ENCODE measurements around the gene CD69.
"Not testable (repeated sequence)": the region's sequence is repeated elsewhere in the genome, so short reads cannot be mapped to it uniquely, and the experiment has no call there.

Gene CD69

DNA sequence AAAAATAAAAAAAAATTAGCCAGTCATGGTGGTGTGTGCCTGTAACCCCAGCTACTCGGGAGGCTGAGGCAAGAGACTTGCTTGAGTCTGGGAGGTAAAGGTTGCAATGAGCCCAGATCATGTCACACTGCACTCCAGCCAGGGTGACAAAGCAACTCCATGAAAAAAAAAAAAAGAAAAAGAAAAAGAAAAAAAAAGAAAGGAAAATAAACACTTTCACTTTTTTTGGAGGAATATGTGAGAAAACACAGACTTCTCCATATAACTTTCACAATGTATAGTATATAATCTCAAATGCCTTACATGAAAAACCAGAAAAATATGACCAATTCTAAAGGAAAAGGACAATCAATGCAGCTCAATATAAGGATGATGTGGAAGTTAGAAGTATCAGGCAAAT lies 36.7 kb downstream of the CD69 start:
- Histone ChIP-seq H3K9ac (ENCODE audit: low read depth in 1 of 2, low read length in 2 of 2) (no peak overlapping the region), H3K27me3 (ENCODE audit: control insufficient read depth in 1 of 2, insufficient read depth in 2 of 2, low read length in 2 of 2) (no peaks in the 10 kb centered on the region), H3K4me3 (ENCODE audit: low read depth in 1 of 2, low read length in 2 of 2) (no peak overlapping the region), H3K4me1 (ENCODE audit: control insufficient read depth in 1 of 2, insufficient read depth in 2 of 2, low read length in 2 of 2) (no peaks in the 10 kb centered on the region), H3K27ac (ENCODE audit: low read depth, low read length) (no peak overlapping the region), H3K9me3 (ENCODE audit: control insufficient read depth in 1 of 2, low read length in 2 of 2) (no peaks in the 10 kb centered on the region), H3K36me3 (ENCODE audit: control insufficient read depth in 1 of 2, insufficient read depth in 2 of 2, low read length in 2 of 2) (no peaks in the 10 kb centered on the region)

DNA sequence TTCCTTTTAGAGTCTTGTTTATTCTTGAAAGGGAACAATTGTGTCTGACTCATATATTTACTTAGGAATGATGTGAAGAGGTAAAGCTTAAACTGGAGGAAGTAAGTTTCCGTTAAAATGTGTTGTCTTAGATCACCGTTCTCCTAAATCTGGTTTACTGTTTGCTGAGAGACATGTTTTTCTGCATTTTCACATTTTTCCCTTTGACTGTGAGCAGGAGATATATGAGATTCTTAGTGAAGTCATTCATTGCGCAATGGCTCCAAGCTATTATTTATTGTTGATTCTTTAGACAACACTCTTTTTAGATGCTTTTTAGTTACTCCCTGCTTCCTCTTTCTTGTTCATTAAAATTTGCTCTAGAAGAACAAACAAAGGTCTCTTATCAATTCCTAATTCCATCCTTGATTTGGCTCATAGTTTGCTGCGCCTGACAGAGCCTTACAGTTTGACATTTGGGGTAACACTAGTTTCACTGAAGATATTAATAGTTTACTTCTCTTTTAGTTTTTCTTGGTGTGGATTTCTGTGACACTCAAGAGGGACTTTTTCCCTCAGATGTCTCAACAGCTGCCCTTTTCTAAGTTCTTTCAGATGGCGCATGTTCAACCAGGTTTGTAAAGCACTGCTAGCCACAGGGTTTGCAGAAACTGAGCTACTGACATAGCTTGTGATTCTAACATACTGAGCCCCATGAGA lies 39.2 kb downstream of the CD69 start:
- Histone ChIP-seq H3K9ac (ENCODE audit: low read depth in 1 of 2, low read length in 2 of 2) (no peak overlapping the region), H3K4me3 (ENCODE audit: low read depth in 1 of 2, low read length in 2 of 2) (no peak overlapping the region), H3K27ac (ENCODE audit: low read depth, low read length) (no peak overlapping the region), H3K27me3 (ENCODE audit: control insufficient read depth in 1 of 2, insufficient read depth in 2 of 2, low read length in 2 of 2) (no peaks in the 10 kb centered on the region), H3K9me3 (ENCODE audit: control insufficient read depth in 1 of 2, low read length in 2 of 2) (no peaks in the 10 kb centered on the region), H3K36me3 (ENCODE audit: control insufficient read depth in 1 of 2, insufficient read depth in 2 of 2, low read length in 2 of 2) (no peaks in the 10 kb centered on the region), H3K4me1 (ENCODE audit: control insufficient read depth in 1 of 2, insufficient read depth in 2 of 2, low read length in 2 of 2) (no peaks in the 10 kb centered on the region)

DNA sequence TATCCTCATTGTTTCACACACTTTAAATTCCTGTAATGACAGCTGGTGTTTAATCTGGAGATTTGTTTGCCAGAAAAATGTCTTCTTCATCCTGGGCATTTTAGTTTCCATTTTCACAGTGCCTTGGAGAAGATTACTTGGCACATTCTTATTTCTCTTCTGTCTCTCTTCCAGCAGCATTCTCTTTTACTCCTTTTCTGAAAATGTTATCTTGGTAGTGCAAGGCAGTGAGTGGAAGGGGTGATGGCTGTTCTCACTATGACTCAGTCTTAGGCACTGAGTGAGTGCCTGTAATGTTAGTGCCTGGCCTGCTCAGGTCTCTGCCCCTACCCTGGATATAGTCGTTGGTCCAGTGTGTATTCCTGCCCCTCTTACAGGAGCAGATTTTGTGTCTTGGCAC lies 40.9 kb downstream of the CD69 start:
- H3K9me3 ChIP-seq (ENCODE audit: control insufficient read depth in 1 of 2, low read length in 2 of 2), result no peaks in the 10 kb centered on the region
- H3K9ac ChIP-seq (ENCODE audit: low read depth in 1 of 2, low read length in 2 of 2), result no peak overlapping the region
- H3K27ac ChIP-seq (ENCODE audit: low read depth, low read length), result no peak overlapping the region
- H3K4me1 ChIP-seq (ENCODE audit: control insufficient read depth in 1 of 2, insufficient read depth in 2 of 2, low read length in 2 of 2), result no peaks in the 10 kb centered on the region
- no peaks in the 10 kb centered on the region for H3K27me3 ChIP-seq (ENCODE audit: control insufficient read depth in 1 of 2, insufficient read depth in 2 of 2, low read length in 2 of 2)
- no peaks in the 10 kb centered on the region for H3K36me3 ChIP-seq (ENCODE audit: control insufficient read depth in 1 of 2, insufficient read depth in 2 of 2, low read length in 2 of 2)
- no peak overlapping the region for H3K4me3 ChIP-seq (ENCODE audit: low read depth in 1 of 2, low read length in 2 of 2)

DNA sequence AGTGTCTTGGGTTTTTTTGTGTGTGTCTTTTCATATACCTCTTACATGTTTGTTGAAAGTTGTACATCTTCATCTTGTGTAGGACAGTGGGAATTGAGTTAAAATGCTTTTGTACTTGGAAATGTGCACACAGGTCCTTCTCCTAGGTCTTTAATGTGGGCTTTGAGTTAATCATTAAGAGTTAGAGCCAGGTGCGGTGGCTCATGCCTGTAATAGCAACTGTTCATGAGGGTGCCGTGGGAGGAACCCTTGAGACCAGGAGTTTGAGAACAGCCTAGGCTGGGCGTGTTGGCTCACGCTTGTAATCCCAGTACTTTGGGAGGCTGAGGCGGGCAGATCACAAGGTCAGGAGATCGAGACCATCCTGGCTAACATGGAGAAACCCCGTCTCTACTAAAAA lies 41.7 kb downstream of the CD69 start:
- Histone ChIP-seq H3K27ac (ENCODE audit: low read depth, low read length) (no peak overlapping the region), H3K9ac (ENCODE audit: low read depth in 1 of 2, low read length in 2 of 2) (no peak overlapping the region), H3K9me3 (ENCODE audit: control insufficient read depth in 1 of 2, low read length in 2 of 2) (no peaks in the 10 kb centered on the region), H3K36me3 (ENCODE audit: control insufficient read depth in 1 of 2, insufficient read depth in 2 of 2, low read length in 2 of 2) (no peaks in the 10 kb centered on the region), H3K4me1 (ENCODE audit: control insufficient read depth in 1 of 2, insufficient read depth in 2 of 2, low read length in 2 of 2) (no peaks in the 10 kb centered on the region), H3K27me3 (ENCODE audit: control insufficient read depth in 1 of 2, insufficient read depth in 2 of 2, low read length in 2 of 2) (no peaks in the 10 kb centered on the region), H3K4me3 (ENCODE audit: low read depth in 1 of 2, low read length in 2 of 2) (no peak overlapping the region)

DNA sequence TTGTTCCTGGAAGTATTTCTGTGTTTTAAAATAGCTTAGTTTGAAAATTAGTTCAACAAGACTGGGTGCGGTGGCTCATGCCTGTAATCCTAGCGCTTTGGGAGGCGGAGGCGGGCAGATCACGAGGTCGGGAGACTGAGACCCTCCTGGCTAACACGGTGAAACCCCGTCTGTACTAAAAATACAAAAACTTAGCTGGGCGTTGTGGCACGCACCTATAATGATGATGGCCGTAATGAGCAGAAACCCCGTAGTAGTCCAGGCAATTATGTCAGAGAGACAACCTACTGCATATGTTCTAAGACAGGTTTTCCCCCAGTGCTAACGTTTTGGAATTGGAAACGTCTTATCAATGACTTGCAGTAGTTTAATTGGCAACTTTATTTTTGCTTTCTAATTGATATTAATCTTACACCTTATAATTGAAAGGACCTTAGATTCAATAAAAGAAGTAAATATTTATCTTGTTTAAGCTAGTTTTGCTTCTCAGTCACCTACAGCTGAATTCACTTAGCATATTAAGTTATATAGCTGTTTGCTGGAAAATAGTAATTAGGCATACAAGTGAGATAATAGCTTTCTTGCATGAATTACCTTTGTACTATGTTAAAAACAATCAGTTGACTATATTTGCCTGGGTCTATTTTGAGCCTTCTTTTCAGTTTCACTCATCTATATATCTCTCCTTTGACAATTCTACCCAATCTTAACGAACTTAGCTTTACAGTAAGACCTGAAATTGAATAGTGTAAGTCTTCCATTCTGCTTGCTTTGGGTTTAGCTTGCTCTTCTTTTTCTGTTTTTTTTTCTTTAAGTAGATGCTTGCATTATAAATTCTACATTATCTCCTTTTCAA lies 43.4 kb downstream of the CD69 start:
- H3K4me3 ChIP-seq (ENCODE audit: low read depth in 1 of 2, low read length in 2 of 2), result no peak overlapping the region
- H3K36me3 ChIP-seq (ENCODE audit: control insufficient read depth in 1 of 2, insufficient read depth in 2 of 2, low read length in 2 of 2), result no peaks in the 10 kb centered on the region
- H3K9ac ChIP-seq (ENCODE audit: low read depth in 1 of 2, low read length in 2 of 2), result no peak overlapping the region
- no peaks in the 10 kb centered on the region for H3K9me3 ChIP-seq (ENCODE audit: control insufficient read depth in 1 of 2, low read length in 2 of 2)
- H3K4me1 ChIP-seq (ENCODE audit: control insufficient read depth in 1 of 2, insufficient read depth in 2 of 2, low read length in 2 of 2), result no peaks in the 10 kb centered on the region
- no peaks in the 10 kb centered on the region for H3K27me3 ChIP-seq (ENCODE audit: control insufficient read depth in 1 of 2, insufficient read depth in 2 of 2, low read length in 2 of 2)
- no peak overlapping the region for H3K27ac ChIP-seq (ENCODE audit: low read depth, low read length)

DNA sequence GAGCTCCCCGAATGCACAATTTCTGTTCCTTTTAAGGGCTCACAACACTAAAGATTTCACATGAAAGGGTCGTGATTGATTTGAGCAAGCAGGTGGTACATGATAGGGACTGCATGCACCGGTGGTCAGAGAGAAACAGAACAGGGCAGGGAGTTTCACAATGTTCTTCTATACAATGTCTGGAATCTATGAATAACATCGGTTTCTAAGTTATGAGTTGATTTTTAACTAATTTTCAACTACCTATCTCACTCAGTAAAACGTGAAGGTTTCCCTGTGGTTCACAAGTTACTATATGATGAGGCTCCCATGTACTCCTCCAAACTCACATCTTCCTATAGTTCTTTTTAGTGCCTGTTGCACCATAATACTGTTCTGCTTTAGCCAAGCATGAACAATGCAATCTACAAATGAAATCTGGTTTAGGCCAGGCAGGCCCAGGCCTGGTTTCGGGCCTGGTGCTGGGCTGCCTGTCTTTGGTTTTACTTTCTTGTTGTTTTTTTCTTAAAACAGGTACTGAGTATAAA lies 47.6 kb downstream of the CD69 start:
- H3K9ac ChIP-seq (ENCODE audit: low read depth in 1 of 2, low read length in 2 of 2); H3K4me3 ChIP-seq (ENCODE audit: low read depth in 1 of 2, low read length in 2 of 2); H3K36me3 ChIP-seq (ENCODE audit: control insufficient read depth in 1 of 2, insufficient read depth in 2 of 2, low read length in 2 of 2); H3K9me3 ChIP-seq (ENCODE audit: control insufficient read depth in 1 of 2, low read length in 2 of 2); H3K27me3 ChIP-seq (ENCODE audit: control insufficient read depth in 1 of 2, insufficient read depth in 2 of 2, low read length in 2 of 2); H3K27ac ChIP-seq (ENCODE audit: low read depth, low read length); H3K4me1 ChIP-seq (ENCODE audit: control insufficient read depth in 1 of 2, insufficient read depth in 2 of 2, low read length in 2 of 2): not testable (repeated sequence)

DNA sequence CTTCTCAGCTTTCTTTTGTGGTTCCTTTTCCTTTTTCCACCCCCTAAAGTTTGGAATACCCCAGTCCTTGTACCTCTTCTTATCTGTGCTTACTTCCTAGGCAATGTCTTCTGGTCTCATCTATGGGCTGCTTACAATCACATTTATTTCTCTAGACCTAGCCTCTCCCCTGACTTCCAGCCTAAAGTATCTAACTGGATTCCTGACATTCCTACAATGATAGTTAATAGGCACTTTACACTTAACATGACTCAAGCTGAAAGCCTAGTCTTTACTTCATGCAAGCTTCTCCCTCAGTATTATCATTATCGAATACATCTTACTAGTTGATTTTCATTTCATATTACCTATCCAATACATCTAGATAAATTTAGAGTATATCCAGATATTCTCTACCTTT lies 49.0 kb downstream of the CD69 start:
- no peak overlapping the region for H3K4me3 ChIP-seq (ENCODE audit: low read depth in 1 of 2, low read length in 2 of 2)
- H3K27ac ChIP-seq (ENCODE audit: low read depth, low read length), result no peak overlapping the region
- H3K27me3 ChIP-seq (ENCODE audit: control insufficient read depth in 1 of 2, insufficient read depth in 2 of 2, low read length in 2 of 2), result no peaks in the 10 kb centered on the region
- H3K9me3 ChIP-seq (ENCODE audit: control insufficient read depth in 1 of 2, low read length in 2 of 2), result no peaks in the 10 kb centered on the region
- H3K36me3 ChIP-seq (ENCODE audit: control insufficient read depth in 1 of 2, insufficient read depth in 2 of 2, low read length in 2 of 2), result no peaks in the 10 kb centered on the region
- no peak overlapping the region for H3K9ac ChIP-seq (ENCODE audit: low read depth in 1 of 2, low read length in 2 of 2)
- peaks cover 4 to 5% of the 10 kb centered on the region in 2 donors for H3K4me1 ChIP-seq (ENCODE audit: control insufficient read depth in 1 of 2, insufficient read depth in 2 of 2, low read length in 2 of 2)

DNA sequence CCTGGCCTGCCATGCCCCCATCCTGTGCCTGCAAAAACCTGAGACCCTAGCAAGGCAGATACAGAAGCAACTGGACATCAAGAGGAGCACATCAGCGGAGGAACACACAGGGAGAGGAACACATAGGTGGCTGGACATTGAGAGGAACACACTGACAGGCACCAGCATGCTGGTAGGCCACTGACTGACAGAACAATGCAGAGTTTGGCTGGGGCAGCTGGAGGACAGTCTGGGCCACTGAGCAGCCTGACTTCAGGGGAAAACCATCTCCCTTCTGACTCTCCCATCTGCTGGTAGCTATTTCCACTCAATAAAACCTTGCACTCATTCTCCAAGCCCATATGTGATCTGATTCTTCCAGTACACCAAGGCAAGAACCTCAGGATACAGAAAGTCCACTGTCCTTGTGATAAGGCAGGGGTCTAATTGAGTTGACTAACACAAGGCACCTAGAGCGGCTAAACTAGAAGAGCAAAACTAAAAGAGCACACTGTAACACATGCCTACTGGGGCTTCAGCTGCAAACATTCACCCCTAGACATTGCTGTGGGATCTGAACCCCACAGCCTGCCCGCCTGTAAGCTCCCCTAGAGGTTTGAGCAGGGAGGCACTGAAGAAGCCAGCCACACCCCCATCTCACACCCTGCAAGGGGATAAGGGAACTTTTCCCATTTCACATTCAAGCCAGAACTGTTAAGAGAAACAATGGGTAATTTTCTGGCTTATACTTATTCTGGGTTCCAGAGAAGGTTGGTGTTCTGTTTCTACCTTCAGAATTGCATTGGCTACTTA lies 49.9 kb downstream of the CD69 start:
- Histone ChIP-seq H3K4me3 (ENCODE audit: low read depth in 1 of 2, low read length in 2 of 2) (no peak overlapping the region), H3K9me3 (ENCODE audit: control insufficient read depth in 1 of 2, low read length in 2 of 2) (no peaks in the 10 kb centered on the region), H3K27ac (ENCODE audit: low read depth, low read length) (no peak overlapping the region), H3K9ac (ENCODE audit: low read depth in 1 of 2, low read length in 2 of 2) (no peak overlapping the region), H3K36me3 (ENCODE audit: control insufficient read depth in 1 of 2, insufficient read depth in 2 of 2, low read length in 2 of 2) (no peaks in the 10 kb centered on the region), H3K27me3 (ENCODE audit: control insufficient read depth in 1 of 2, insufficient read depth in 2 of 2, low read length in 2 of 2) (no peaks in the 10 kb centered on the region), H3K4me1 (ENCODE audit: control insufficient read depth in 1 of 2, insufficient read depth in 2 of 2, low read length in 2 of 2) (peaks cover 4 to 5% of the 10 kb centered on the region in 2 donors)

DNA sequence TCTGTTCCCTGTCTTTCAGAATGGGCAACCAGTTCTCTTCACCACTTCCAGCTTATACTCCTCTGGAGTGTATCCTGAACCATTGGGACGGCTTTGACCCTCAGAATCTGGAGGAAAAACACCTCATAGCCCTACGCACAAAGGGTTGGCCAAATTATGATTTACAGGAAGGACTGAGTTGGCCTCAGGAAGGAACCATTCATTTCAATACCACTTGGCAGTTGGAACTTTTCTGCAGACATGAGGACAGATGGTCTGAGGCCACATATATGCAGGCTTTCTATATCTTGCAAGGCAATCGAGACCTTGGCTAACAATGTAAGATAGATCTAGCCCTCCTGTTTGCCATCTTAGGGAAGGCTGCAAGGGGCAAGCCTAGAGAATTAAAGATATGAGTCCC lies 51.8 kb downstream of the CD69 start:
- Histone ChIP-seq H3K36me3 (ENCODE audit: control insufficient read depth in 1 of 2, insufficient read depth in 2 of 2, low read length in 2 of 2) (no peaks in the 10 kb centered on the region), H3K4me3 (ENCODE audit: low read depth in 1 of 2, low read length in 2 of 2) (no peak overlapping the region), H3K4me1 (ENCODE audit: control insufficient read depth in 1 of 2, insufficient read depth in 2 of 2, low read length in 2 of 2) (peaks cover 4 to 5% of the 10 kb centered on the region in 2 donors), H3K9me3 (ENCODE audit: control insufficient read depth in 1 of 2, low read length in 2 of 2) (no peaks in the 10 kb centered on the region), H3K27me3 (ENCODE audit: control insufficient read depth in 1 of 2, insufficient read depth in 2 of 2, low read length in 2 of 2) (no peaks in the 10 kb centered on the region), H3K9ac (ENCODE audit: low read depth in 1 of 2, low read length in 2 of 2) (no peak overlapping the region), H3K27ac (ENCODE audit: low read depth, low read length) (no peak overlapping the region)
